ENCODE data around the gene TPST1.
"Not testable (repeated sequence)": the region's sequence is repeated elsewhere in the genome, so short reads cannot be mapped to it uniquely, and the experiment has no call there.

TPST1 gene

DNA sequence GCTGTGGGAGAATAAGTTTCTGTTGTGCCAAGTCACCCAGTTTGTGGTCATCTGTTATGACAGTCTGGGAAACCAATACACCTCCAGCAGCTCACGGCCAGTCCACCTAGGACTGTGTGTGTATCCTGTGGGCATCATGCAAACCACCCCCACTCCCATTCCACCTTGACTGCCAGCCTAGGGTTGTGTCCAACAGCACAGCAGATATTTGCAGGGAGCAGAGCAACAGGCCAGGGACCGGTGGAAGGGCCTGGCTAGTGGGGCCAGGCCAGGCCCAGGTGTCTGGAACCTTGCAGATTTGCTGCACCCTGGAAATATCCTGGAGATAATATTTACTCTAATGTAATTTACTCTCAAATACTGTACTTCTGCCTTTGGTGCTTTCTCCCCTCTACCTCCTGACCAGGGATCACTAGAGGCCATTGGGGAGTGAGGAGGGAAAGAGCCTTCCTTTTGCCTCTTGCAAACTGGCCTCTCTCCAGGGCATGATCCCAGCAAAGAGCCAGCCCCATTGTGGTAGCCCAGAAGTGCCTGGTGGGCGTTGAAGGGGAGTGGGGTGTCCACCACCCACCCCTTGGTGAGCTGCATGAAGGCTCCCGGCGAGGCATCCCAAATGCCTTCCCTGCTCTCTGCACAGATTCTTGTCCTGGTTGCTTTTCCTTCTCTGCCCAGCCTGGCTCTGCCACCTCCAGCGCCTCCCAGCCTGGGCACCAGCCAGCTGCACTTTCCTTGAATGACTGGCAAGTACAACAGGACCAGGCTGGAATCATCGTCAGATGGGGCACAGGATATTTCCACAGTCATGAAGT lies 15.2 kb upstream of the TPST1 start:
- no peak for DNase-seq

DNA sequence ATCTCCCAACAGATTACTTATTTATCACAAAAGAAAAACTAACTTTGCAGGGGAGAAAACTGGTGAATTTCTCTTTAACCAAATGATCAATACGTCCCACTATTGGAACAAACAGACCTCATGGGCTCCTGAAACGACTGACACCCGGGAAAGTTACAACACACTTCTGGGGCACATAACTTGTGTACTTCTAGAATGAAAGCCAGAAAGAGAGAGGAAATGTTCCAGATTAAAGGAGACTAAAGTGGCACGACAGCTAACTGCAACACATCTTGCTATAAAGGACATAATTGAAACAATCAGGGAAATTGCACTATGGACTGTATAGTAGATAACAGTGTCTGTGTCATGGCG lies 14.7 kb upstream of the TPST1 start:
- no peak for DNase-seq

DNA sequence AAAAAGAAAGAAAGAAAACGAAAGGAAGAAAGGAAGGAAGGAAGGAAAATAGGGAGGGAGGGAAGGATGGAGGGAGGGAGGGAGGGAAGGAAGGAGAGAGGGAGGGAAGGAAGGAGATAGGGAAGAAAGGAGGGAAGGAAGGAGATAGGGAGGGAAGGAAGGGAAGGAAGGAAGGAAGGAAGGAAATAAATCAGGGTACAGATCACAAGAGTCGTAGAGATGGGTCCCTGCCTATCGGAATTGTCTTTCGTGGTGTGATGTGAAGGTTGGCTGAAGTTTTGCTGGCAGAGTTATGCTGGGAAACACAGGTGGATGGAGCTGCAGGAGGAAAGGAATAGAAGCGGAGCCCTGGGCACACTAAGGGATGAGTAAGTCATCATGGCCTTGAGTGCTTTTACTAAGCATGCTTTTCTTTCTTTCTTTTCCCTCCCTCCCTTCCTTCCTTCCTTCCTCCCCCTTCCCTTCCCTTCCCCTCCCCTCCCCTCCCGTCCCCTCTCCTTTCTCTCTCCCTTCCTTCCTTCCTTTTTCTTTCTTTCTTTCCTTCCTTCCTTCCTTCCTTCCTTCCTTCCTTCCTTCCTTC lies 11.9 kb upstream of the TPST1 start:
- no peak for DNase-seq

DNA sequence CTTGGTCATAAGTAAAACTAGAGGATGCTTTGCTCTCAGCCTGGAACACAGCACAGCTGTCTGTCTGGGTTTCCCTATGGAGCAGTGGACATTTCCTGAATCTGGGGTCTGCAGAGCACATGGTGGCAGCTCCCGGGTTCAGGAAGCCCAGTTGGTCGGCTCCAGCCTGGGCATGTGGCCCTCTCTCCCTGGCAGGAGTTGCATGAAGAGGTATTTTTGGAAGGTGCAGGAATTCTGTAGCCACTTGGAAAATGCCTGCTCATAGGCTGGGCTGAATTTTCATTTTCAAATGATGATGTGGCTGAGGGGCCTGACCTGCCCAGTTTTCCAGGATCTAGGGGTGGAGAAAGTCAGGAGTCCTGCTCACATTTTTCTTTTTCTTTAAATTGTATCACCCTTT lies 6.7 kb upstream of the TPST1 start:
- DNase-seq: no peak

DNA sequence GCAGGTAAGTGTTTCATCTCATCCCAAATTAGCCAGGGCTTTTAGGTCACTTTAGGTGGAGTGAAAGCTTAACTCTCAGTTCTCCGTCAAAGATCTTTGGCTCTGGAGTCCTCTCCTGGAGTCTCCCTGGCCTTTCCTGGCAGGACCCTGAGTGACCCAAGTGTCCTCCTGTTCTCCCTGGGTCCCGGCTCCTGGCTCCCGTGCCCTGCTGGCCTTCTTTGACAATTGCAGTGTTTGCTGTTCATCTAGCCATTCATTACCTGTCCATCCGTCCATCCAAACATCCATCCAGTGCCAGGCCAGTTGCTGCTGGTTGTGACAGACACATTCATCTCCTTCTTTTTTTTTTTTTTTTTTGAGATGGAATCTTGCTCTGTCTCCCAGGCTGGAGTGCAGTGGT lies 6.2 kb upstream of the TPST1 start:
- no peak for DNase-seq

DNA sequence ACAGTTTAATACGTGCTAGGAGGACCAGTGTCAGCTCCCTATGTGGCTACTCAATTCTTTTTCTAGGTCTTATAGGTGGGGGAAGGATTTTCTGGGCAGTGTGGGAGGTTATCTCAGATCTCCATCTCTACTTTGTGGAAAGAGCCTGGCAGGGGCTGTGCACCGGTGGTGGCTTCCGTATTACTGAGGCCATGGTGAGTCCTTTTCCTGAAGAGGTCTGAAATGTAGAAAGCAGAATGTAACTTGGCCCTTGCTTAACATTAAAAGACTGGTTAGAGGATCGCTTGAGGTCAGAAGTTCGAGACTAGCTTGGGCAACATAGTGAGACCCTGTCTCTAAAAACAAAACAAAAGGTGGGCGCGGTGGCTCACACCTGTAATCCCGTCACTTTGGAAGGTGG lies 2.7 kb upstream of the TPST1 start:
- DNase-seq: no peak

DNA sequence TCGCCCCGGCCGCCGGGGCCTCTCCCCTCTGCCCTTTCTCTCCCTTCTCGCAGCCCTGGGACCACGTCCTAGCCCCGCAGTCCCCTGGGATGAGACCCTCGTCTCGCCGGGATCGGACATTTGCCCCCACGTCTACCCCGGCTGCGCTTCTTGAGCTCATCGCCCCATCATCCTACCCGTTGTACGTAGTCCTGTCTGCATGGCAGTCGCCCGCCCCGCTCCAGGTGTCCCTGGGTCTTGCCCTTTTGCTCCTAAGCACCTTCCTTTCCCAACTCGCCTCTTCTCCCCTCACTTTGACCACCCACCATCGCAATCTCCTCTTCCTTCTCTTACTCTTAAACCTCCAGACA lies 582 bp downstream of the TPST1 start:
- no peak for DNase-seq

DNA sequence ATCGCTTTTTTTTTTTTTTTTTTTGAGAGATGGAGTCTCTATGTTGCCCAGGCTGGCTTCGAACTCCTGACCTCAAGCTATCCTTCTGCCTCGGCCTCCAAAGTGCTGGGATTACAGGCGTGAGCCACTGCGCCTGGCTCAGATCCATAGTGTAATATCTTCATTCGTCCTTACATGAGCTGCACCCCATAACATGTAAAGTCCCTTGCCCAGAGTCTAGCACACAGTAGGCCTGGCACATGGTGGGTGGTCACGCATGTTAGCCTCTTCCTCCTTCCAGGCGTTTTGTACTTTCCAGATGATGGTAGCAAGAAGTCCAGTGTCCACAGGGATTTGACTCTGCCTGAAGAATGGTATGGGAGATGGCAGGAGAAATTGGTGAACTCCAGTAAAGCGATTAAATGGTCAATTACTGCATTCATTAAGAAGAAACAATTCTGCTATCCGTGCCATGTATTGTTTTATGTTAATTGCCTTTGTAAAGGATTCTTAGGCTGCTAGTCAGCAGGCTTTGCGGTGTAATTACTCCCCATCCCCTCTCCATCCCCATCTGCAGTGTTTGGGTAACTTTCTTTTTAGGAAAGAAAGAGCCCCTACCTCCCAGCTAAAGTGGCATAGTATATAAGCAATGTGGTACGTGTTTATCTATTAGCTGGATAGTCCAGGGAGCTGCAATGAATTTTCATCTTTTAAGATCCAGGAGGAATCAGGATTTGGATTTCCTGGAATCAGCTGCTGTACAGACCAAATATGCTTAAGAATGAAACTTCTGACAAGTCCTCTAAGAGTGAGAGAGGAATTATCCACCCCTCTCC lies 1.2 kb downstream of the TPST1 start:
- no peak for DNase-seq

DNA sequence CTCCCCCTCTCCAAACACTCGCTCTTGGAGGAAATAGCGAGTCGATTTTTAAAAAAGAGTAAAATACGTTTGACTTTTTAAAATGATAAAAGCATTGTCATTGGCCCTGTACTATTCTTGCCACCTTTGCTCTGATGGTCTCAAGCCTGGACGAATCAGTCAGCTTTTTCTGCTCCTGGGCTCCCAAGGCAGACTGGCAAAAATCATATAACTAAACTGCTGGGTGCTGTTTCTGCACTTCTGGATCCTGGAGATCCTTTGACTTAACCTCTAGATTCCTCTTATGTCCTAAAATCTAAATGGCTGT lies 1.8 kb downstream of the TPST1 start:
- no peak for DNase-seq

DNA sequence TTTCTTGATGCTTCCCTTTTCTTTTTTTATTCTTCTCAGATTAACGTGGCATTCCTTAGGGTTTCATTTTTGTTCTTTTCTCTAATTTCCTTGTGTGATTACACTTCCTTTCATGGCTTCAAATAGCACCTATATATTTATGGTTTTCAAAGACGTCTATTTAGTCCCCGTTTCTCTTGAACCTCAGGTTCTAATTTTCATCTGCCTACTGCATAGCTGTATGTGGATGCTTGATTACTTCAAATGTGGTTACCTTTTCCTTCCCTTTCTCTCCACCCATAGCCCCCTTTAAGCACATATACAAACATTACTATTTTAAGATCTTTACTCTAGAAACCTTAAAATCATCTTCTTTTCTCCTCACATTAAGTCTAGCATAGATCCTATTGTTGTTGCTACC lies 2.4 kb downstream of the TPST1 start:
- no peak for DNase-seq

DNA sequence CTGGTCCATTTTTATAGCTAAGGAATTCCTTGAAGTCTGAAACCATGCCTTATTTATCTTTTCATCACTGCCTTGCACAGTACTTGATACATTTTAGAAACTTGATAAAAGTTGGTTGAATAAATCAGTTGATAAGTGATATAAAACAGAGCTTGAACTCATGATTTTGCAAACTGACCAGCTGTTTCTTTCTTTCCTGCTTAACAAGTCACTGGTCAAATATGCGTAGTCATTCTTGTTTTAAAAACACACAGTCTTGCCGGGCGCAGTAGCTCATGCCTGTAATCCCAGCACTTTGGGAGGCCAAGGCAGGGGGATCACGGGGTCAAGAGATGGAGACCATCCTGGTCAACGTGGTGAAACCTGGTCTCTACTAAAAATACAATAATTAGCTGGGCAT lies 6.3 kb downstream of the TPST1 start:
- no peak for DNase-seq

DNA sequence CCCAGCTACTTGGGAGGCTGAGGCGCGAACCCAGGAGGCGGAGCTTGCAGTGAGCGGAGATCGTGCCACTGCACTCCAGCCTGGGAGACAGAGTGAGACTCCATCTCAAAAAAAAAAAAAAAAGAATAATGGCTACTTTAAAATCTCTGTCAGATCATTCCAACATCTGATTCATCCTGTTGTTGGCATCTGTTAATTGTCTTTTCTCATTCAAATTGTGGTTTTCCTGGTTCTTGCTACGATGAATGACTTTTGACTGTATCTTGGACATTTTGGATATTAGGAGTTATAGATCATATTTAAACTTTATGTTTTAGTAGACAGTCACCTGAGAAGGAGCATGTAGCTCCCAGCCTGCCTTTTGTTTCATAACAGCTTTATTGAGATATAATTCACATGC lies 8.5 kb downstream of the TPST1 start:
- no peak for DNase-seq

DNA sequence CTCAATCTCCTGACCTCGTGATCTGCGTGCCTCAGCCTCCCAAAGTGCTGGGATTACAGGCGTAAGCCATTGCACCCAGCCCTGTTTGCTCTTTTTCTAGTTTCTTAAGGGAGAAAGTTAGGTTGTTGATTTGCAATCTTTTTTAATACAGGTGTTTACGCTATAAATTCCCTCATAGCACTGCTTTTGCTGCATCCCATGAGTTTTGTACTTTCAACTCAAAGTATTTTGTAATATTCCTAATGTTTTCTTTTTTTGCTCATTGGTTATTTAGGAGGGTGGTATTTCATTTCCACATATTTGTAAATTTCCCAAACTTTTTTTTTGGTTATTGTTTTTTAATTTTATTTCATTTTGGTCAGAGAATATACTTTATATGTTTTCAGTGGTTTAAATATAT lies 11.6 kb downstream of the TPST1 start:
- no peak for DNase-seq

DNA sequence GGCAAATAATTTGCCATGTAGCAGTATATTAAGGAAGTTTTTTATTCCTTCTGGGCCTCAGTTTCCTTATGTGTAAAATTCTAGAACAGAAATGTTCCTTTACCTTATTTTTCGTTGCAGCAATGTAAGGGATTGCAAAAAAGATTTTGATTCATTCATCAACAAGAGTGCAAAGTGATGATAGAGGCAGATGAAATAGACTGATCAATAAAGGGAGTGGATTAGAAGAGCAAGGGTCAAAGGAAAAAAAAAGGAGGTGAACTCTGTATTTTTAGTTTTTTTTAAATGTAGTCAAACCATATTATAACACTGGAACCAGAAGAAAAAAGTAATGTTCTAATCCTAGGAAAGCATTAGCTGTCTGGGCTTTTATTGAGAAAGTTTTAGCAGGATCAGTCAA lies 14.7 kb downstream of the TPST1 start:
- DNase-seq: no peak

DNA sequence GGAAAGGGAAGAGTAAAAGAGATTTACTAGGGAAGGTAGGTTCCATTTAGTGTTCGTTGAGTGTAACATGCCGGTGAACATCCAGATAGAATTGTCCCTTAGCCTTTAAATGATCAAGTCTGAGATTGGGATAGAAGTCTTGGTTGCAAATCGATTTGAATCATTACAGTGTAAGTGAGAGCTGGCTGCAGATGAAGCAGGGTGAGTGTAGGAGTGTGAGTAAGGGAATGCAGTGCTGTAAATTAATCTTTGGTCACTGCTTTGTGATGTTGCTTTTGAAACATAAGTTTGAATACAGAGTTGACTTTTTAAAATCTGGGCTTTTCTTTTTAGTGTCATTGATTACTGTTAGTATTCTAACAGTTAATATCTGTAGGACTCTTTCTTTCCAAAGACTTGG lies 16.3 kb downstream of the TPST1 start:
- DNase-seq: no peak

DNA sequence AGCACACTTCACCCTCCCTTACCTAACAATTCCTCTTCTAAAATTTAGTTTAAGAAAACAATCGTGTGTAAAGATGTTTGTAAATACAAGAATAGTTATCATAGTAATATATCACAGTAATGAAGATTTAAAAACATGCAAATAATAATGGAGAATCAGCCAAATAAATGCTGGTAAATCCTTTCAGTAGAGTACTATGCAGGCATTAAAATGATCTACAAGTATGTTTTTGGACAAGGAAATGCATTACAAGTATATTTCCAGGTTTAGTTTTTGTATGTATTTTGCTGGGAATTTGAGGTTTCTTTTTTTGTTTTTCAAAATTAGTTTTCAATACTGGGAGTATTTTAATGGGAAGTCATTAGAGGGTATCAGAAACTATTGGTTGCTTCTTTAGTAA lies 22.7 kb downstream of the TPST1 start:
- DNase-seq: no peak

DNA sequence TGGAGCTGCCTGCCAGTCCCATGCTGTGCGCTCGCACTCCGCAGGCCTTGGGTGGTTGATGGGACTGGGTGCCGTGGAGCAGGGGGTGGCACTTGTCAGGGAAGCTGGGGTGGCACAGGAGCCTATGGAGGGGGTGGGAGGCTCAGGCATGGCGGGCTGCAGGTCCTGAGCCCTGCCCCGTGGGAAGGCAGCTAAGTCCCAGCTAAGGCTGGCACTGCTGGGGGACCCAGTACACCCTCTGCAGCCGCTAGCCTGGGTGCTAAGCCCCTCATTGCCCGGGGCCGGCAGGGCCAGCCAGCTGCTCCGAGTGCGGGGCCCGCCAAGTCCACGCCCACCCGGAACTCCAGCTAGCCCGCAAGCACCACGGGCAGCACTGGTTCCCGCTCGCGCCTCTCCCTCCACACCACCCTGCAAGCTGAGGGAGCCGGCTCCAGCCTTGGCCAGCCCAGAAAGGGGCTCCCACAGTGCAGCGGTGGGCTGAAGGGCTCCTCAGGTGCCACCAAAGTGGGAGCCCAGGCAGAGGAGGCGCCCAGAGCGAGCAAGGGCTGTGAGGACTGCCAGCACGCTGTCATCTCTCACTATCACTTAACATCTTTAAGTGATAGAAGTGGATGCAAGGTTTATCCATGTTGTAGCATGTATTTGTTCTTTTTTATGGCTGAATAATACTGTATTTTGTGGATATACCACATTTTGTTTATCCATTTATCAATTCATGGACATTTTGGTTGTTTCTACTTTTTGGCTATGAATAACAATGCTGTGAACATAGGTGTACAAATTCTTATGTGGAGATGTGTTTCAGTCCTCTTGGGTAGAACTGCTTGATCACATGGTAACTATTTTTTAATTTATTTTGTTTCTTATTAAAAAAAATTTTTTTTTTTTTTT lies 26.4 kb downstream of the TPST1 start:
- DNase-seq: not testable (repeated sequence)

DNA sequence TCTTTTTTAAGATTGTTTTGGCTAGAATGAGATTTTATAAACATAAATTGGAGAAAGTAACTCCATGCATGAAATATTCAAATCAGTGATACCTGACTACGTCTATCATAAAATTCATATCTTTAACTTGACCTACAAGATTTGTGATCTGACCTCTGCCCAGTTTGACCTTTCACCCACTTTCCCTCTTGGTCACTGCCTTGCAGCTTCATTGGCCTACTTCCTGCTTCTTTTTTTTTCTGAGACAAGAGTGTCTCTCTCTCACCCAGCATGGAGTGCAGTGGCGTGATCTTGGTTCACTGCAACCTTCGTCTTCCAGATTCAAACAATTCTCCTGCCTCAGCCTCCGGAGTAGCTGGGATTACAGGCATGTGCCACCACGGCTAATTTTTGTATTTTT lies 28.5 kb downstream of the TPST1 start:
- no peak for DNase-seq

DNA sequence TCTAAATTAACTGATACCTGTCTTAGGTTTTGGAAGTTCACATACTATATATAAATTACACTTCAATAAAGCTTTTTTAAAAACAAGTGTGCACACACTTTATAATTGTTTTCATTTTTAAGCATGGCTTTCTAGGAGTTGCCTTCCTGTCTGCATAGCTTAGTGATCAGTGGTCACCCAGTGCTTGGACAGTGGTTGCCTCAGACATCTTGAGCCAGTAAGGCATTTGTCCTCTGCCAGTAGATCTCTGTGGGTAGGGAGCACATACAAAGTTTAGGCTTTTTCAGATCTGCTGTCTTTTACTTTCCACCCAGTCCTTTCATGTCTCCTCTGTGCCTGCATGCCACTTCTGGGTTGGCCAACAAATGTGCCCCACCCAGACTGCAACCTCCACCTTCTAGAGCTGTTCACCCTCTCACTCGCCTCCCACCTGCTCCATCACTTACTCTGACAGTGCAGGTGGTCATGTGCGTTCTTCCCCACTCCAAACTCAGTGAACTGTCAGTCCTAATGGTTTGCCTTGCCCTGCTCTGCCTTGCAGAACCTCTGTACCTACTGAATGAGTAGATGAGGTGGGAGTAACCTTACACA lies 31.7 kb downstream of the TPST1 start:
- DNase-seq: no peak

DNA sequence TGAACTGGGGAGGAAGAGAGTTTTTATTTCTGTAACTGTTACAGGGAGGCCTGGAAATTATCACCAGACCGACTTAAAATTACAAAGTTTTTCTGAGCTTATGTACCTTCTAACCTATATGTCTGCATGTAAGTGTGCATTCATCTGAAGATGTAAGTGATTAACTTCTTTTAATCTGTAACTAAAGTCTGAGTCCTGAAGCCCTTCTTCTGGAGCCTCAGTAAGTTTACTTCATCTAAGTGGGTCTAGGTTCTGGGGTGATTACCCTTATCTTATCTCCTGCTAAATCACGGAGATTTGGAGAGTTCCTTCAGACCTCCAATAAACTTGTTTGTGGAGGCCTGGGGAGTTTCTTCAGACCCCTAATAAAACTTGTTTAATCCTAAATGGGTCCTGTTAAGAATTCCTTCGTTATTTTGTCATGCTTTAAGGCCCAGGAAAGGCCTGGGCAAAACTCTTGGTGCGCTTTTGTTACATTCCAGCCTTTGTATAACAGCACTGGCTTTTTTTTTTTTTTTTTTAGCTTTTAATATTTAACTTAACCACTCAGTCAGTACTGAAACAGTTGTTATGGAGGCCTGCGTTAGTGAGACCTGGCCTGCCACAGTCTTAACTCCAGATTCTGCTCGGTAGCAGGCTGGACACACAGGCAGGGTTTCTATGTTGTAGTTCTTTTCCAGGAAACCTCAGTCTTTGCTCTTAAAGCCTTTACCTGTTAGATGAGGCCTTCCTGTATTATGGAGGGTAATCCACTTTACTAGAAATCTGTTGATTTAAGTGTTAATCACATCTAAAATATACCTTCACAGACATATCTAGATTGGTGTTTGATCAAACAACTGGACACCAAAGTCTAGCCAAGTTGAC lies 33.0 kb downstream of the TPST1 start:
- no peak for DNase-seq

DNA sequence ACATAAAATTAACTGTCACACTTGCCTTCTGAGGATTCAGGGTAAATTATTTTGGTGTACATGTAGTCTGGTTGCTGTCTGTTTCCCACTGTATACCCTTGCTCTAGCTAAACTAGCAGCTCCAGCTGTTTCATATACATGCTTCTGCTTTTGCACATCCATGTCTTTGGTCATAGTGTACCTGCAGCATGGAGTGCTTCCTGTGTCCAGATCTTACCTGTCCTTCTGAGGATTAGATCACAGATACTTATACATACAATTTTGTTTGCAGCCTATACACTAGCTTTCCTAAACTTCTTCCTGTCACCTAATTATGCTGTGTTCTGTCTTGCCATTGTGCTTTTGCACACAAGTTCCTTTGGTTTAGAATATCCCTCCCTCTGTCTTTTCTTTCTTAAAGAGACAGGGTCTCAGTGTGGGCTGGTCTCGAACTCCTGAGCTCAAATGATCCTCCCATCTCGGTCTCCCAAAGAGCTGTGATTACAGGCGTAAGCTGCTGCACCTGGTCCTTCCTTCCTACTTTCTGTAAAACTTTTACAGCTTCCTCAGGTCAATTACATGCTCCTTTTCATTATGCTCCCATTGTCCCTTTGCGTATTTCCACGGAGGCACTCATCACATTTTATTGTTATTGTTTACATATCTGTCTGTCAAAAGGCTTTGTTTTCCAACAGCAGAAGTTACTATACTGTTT lies 33.8 kb downstream of the TPST1 start:
- DNase-seq: no peak

Data from fibroblast of skin of scalp (primary cell).